BJ (cell line): Measurements from ENCODE around the gene DOCK3. TPM values are rescaled to one million over a fixed set of nuclear protein-coding genes. Genes with fewer than 3 reads are reported as not detected.
"Not testable (repeated sequence)": the region's sequence is repeated elsewhere in the genome, so short reads cannot be mapped to it uniquely, and the experiment has no call there.

ENCODE experiments used
- CTCF ChIA-PET: fragments of 350-600 bp; formaldehyde crosslinking; extraction: SDS; loops from one replicate; lab custom pipeline; 2021; ENCODE audit warnings: antibody characterized with exemption, inconsistent platforms; lab: Yijun Ruan, JAX
- POLR2A ChIA-PET: fragments of 300-600 bp; sonication (Branson Sonifier 250); formaldehyde crosslinking; extraction: SDS; loops from one replicate; lab custom pipeline; 2021; ENCODE audit warnings: antibody characterized with exemption; lab: Charles Lee
- DNase-seq: peaks from one replicate; pipeline ENCODE4 v3.0.0-alpha.2; 2011; ENCODE audit warnings: low read depth
- H3K27me3 ChIP-seq: 2 replicates; pipeline ENCODE4 v1.6.0; 2011; ENCODE audit warnings: low read length; ENCODE audit not compliant: control insufficient read depth, insufficient read depth
- H3K36me3 ChIP-seq: 2 replicates; pipeline ENCODE4 v1.5.1; 2011; ENCODE audit warnings: low read length; ENCODE audit not compliant: control insufficient read depth, insufficient read depth
- H3K4me3 ChIP-seq: 2 replicates; pipeline ENCODE4 v1.5.1; 2011; ENCODE audit warnings: low read depth, mild to moderate bottlenecking, control low read depth, low read length
- polyA plus RNA-seq: library from polyadenylated mRNA; depleted of rRNA; stranded (reverse); fragments of >200 nt; gene quantifications from 2 replicates; pipeline ENCODE4 v1.2.3, GENCODE V29; 2011
- TF ChIP-seq, protein P1 (sequence below): IDR thresholded peaks from 2 replicates; pipeline ENCODE4 v1.5.1; 2011; ENCODE audit warnings: low read depth, mild to moderate bottlenecking, control low read depth, inconsistent platforms, low read length, moderate library complexity; ENCODE audit not compliant: insufficient read depth

Gene DOCK3
- polyA plus RNA-seq, 1 experiment = 0.09 TPM

DNA sequence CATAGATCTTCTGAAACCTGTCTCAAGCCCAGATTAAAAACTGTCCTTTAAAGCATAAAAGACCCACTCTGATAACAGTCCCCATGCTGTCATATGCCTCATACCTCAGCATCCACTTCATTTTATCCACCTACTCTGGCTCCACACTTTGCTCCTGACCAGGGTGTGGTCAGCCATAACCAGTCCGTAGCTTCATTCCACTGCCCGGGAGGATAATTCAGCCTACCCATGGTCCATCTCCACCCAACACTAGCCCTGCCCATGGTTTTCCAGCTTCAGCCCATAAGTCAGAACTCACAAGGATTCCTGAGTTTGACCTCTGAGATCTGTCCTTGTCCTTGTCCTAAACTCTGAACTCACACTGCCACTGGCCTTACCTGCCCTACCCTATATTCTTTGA is 448.2 kb downstream of the DOCK3 start:
- CTCF ChIA-PET = interaction anchor here (1.6 to 2.1 kb wide), 2 partner anchors 23 to 249 kb away, joined by 4 to 7 read pairs; no protein-coding TSS in a partner anchor
- Histone ChIP-seq H3K36me3 (no peaks in the 10 kb centered on the region), H3K4me3 (no peak overlapping the region), H3K27me3 (no peaks in the 10 kb centered on the region)
- TF ChIP-seq, protein P1, sequence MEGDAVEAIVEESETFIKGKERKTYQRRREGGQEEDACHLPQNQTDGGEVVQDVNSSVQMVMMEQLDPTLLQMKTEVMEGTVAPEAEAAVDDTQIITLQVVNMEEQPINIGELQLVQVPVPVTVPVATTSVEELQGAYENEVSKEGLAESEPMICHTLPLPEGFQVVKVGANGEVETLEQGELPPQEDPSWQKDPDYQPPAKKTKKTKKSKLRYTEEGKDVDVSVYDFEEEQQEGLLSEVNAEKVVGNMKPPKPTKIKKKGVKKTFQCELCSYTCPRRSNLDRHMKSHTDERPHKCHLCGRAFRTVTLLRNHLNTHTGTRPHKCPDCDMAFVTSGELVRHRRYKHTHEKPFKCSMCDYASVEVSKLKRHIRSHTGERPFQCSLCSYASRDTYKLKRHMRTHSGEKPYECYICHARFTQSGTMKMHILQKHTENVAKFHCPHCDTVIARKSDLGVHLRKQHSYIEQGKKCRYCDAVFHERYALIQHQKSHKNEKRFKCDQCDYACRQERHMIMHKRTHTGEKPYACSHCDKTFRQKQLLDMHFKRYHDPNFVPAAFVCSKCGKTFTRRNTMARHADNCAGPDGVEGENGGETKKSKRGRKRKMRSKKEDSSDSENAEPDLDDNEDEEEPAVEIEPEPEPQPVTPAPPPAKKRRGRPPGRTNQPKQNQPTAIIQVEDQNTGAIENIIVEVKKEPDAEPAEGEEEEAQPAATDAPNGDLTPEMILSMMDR = no peak
- DNase-seq = no peak
- POLR2A ChIA-PET = no interaction called here

DNA sequence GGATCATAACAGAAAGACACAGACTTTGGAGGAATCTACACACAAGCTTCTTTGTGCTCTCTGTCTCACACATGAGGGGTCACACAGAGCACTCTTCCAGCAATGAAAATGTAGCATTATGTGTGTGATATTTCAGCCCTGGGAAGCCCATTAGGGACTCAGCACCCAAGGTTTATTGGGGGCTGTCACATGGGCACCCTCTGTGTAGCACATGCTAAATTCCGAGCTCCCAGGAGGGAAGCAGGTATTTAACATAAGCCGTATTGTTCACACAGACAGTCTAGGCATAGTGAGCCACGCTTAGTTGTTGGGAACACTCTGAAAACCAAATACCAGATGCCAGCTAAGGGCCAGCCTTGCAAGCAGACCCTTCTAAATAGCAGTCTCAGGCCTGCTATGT is 448.8 kb downstream of the DOCK3 start:
- TF ChIP-seq, protein P1 = no peak
- ChIA-PET CTCF (interaction anchor here (1.6 kb wide), 1 partner anchor 23 kb away, joined by 7 read pairs; no protein-coding TSS in a partner anchor), POLR2A (no interaction called here)
- no peak for DNase-seq
- H3K27me3 ChIP-seq = no peaks in the 10 kb centered on the region
- no peak overlapping the region for H3K4me3 ChIP-seq
- no peaks in the 10 kb centered on the region for H3K36me3 ChIP-seq

DNA sequence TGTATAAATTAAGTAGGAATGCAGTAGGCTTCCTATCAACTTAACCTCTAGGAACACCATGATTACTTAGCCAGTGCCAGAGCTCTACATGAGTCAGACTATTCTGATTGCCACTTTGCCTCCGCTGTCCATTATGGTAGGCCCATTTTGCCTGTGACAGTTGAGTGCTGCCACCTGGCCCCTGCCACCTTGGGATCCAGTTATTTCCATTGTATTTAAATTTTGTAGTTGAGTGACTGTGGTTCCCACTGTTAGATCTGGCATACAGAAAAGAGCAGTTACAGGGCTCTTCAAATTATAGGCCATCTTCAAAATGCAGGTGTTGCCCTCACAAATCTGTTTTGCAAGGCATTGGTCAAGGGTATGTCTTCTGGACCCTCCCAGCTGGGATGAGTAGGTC is 456.9 kb downstream of the DOCK3 start:
- H3K36me3 ChIP-seq, H3K27me3 ChIP-seq, CTCF ChIA-PET, H3K4me3 ChIP-seq, POLR2A ChIA-PET, DNase-seq: not testable (repeated sequence)

DNA sequence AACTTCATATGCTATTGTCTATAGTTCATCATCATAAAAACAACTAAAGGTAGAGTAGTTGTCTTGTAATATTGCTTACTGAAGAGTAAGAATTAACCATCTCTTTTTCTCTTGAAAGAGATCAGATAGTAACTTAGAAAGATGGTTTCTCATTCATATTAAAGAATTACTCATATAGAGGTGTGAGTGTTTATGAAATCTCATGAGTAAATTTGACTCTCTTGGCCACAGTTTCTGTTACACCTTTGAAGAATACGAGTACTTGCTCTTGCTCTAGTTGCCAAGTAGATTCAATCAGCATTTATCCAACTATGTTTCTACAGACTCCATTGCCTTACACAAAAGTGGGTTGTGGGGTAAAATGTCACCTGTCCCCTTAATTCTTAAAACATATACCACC is 463.0 kb downstream of the DOCK3 start:
- POLR2A ChIA-PET = no interaction called here
- no peaks in the 10 kb centered on the region for H3K27me3 ChIP-seq
- no peaks in the 10 kb centered on the region for H3K36me3 ChIP-seq
- H3K4me3 ChIP-seq = no peak overlapping the region
- TF ChIP-seq, protein P1 = no peak
- DNase-seq = no peak
- CTCF ChIA-PET = no interaction called here

DNA sequence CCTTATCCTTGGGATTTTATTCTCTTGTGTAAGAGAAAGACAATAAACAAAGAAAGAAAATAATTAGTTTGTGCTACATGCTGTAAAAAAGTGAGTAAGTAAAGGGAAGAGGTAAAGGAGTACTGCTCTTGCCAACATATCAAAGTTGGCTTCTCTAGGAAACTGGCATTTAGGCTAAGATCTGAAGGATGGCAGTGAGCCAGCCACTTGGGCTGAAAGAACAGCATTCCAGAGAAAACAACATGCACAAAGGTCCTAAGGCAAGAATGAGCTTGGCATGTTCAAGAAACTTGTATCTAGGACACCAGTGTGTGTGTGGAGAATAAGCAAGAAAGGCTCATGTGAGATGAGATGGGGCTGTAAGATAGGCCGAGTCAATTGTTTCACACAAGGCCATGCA is 464.9 kb downstream of the DOCK3 start:
- Histone ChIP-seq H3K27me3 (no peaks in the 10 kb centered on the region), H3K4me3 (no peak overlapping the region), H3K36me3 (no peaks in the 10 kb centered on the region)
- CTCF ChIA-PET = no interaction called here
- POLR2A ChIA-PET = no interaction called here
- TF ChIP-seq, protein P1 = no peak
- no peak for DNase-seq

DNA sequence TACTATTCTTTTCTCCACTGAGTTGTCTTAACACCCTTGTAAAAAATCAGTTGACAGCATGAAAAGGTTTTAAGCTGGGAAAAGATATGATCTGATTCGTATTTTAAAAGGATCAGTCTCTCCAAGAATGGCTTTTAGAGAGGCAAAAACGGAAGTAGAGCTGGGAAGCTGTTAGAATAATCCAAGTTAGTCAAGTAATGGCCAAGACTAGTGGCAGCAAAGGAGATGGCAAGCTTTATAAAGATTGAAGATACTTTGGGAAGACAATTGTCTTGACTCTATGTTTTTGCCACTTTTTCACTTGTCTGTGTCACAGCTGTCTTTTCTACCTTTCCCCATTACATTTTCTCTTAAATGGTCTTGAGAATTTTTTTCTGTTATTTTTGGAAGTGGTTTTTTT is 466.8 kb downstream of the DOCK3 start:
- POLR2A ChIA-PET = no interaction called here
- DNase-seq = no peak
- no peak overlapping the region for H3K4me3 ChIP-seq
- no peaks in the 10 kb centered on the region for H3K36me3 ChIP-seq
- CTCF ChIA-PET = no interaction called here
- no peaks in the 10 kb centered on the region for H3K27me3 ChIP-seq
- TF ChIP-seq, protein P1 = no peak
